ENCODE data around the gene ABO. TPM values are rescaled to one million over a fixed set of nuclear protein-coding genes. Genes with fewer than 3 reads are reported as not detected.
A peak's percentile ranks its signal among the peaks of the same experiment; 100 is the strongest.
"Not testable (repeated sequence)": the region's sequence is repeated elsewhere in the genome, so short reads cannot be mapped to it uniquely, and the experiment has no call there.

Gene ABO
- total RNA-seq, 1 donor from 2014 or later, result 0.79 TPM

GRCh38 chr9:133226219-133227171, 48.5 kb downstream of the ABO start:
- no peak for DNase-seq (ENCODE audit: low read depth in 2 of 2)

DNA sequence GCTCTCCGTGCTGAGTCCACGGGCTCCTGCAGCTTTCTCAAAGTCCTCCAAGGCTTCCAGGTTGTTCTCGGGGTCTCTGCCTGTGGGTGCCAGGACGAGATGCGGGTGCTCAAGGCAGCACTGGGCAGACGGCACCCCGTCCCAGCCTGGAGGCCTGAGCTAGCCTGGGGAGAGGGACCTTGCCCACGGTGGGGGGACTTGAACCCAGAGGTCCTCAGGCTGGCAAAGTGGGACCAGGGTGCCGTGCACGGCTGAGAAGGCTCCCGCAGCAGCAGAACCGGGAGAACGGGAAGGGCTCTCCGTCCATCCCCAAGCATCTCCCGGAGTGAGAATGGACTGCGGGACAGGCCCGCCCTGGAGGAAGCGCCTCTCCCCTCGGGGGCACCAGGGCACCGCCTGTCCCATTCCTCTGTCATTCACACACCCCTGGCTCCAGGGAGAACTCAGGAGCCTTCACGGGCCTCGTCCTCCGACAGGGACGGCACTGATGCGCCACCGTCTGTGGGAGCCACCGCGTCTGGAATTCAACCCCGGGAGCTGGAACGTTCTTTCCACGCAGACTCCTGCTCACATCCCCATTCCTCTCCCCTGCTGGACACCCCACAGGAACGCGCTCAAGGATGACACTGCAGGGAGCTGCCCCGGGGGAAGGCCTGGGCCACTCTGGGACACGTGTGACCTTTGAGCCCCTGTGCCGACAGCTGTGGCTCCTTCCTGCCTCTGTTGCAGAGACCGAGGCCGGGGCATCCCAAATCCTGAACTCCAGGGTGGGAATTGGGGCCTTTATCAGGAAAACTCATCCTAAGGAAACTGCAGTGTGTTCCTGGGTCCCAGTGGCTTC, 49.6 kb downstream of the ABO start:
- no peak for DNase-seq (ENCODE audit: low read depth in 2 of 2)

GRCh38 chr9:133224762-133225161, 50.2 kb downstream of the ABO start:
- DNase-seq (ENCODE audit: low read depth in 2 of 2), result no peak

- DNase-seq (ENCODE audit: low read depth in 2 of 2), result peak in 1 of 2 donors; percentile 15
These were observed 51.7 kb downstream of the ABO start for GRCh38 chr9:133223159-133223756.

- DNase-seq (ENCODE audit: low read depth in 2 of 2), result not testable (repeated sequence)
These were observed 53.0 kb downstream of the ABO start for GRCh38 chr9:133221994-133222393.

GRCh38 chr9:133221177-133221809, 53.7 kb downstream of the ABO start:
- DNase-seq (ENCODE audit: low read depth in 2 of 2), result no peak

- not testable (repeated sequence) for DNase-seq (ENCODE audit: low read depth in 2 of 2)
These were observed 56.7 kb downstream of the ABO start for GRCh38 chr9:133218049-133218975.

- DNase-seq (ENCODE audit: low read depth in 2 of 2), result not testable (repeated sequence)
These were observed 57.5 kb downstream of the ABO start for GRCh38 chr9:133217333-133217988.

- not testable (repeated sequence) for DNase-seq (ENCODE audit: low read depth in 2 of 2)
These were observed 60.7 kb downstream of the ABO start for GRCh38 chr9:133214276-133214675.

DNA sequence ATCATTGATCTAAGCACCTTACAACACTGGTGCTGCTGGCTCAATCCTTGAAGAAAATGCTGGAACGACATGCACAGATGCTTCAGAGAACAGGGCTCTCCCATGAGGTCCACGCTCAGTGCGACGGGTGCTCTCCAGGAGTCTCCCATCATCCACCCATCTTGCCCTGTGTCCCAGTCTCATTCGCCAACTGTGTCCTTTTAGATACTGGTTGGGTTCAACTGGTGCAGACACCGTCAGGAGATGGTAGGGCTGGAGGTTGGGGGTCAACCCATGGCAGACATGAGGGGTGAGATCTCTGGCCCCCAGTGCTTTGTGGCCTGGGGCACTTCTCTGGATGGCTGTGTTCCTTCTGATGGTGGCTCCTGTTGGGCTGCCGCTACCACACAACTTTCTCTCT, 64.4 kb downstream of the ABO start:
- no peak for DNase-seq (ENCODE audit: low read depth in 2 of 2)

DNA sequence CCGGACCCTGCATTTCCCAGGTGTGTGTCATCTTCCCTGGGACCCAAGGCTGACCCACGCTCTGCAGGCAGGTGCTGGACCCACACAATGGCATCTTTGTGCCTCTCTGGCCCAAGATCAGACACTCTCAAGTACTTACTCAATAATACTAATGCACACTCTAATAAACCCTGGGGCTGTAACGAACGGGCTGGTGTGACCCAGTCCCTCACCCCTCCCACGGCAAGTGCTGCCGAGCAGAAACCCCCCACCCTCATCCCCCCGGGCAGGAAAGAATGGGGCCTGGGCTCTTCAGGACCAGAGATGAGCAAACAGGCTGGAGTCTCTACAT, 64.8 kb downstream of the ABO start:
- DNase-seq (ENCODE audit: low read depth in 2 of 2), result no peak

DNA sequence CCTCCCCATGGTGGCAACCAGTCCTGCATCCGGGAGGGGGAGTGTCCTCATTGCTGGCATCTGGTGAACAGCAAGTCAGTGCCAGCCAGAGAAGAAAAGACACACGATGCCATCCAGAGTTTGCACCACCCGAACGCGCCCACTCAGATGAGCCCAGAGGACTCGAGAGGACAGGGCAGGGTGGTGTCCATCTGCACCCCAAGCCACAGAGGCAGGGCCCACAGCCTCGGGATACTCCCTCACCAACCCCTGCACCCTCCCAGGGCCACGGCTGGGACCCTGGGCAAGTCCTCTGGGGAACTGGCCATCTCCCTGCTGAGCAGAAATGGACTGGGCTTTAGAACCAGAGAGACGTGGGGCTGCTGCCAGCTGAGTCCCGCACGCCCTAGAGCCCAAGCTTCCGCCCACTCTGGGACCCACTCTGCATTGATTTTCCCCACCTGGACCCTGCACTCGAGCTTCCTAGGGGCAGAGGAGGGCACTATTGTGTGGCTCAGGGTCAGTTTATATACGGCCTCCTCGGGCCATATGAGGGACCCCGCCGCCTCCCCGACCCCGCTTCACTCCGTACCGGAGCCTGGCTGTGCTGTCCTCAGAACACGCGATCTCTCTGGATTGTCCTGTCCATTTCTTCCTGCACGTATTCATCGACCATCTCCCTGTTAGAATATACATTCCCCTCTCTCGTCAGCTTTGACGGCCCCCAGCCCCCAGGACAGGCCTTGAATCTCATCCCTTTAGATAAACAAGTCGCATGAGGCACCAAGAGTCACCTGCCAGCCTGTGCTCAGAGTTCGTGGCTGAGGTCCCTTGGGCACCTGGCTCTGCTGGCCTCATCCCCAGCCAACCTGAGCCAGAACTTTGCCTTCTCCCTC, 65.4 kb downstream of the ABO start:
- DNase-seq (ENCODE audit: low read depth in 2 of 2), result not testable (repeated sequence)

DNA sequence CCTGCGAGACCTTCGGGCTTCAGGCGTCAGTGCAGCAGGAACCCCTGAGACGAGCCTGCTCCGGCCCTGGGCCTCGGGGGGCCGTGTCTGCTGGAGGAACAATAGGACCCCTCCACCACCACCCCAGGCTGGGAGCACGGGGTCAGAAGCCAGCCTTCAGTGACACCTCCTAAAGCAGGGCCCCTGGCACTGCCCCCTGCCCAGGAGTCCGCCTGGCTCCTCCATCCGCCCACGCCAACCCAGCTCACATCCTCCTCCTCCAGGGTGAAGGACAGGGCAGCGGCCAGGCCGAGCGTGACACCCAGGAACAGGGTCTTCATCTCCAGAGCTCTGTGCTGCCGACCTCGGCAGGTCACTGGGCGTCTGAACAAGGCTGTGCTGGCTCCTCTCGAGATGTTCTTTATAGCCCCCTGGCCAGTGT, 66.1 kb downstream of the ABO start, which contains the start of gene OBP2B:
OBP2B (minus strand) TSS at position 371 of the 421 bp plus-strand sequence; CDS start at position 320, 51 bp downstream.
- DNase-seq (ENCODE audit: low read depth in 2 of 2), result not testable (repeated sequence)

DNA sequence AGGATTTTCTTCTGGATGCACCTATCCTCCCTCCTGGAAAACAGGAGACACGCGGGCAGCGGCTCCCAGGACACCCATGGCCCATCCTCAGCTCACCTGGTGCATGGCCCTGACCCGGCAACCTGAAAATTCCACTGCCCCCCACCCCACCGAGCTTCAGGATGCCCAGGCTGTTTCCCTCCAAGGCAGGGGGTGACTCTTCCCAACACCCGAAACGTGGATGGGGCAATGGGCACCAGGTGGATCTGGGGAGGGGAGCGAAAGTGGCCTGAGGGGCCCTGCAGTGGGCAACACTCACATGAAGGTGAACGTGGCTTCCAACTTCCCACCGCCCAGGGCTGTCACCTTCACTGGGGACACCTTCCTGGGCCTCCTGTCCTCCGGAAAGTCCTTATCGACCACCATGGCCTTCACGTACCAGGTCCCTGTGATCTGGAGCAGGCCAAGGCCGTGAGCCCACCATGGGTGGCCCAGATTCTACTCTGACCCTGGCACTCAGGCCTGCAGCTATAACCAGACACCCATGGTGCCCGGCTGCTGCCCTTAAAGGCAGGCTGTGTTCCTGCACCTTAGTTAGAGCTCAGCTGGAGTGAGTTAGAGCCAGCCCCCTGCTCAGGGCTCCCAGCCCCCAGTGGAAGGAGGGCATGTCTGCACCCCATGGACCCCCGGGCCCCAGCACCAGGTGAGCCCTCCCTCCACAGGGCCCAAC, 66.7 kb downstream of the ABO start:
- DNase-seq (ENCODE audit: low read depth in 2 of 2), result not testable (repeated sequence)

GRCh38 chr9:133207540-133208170, 67.3 kb downstream of the ABO start:
- DNase-seq (ENCODE audit: low read depth in 2 of 2), result no peak

DNA sequence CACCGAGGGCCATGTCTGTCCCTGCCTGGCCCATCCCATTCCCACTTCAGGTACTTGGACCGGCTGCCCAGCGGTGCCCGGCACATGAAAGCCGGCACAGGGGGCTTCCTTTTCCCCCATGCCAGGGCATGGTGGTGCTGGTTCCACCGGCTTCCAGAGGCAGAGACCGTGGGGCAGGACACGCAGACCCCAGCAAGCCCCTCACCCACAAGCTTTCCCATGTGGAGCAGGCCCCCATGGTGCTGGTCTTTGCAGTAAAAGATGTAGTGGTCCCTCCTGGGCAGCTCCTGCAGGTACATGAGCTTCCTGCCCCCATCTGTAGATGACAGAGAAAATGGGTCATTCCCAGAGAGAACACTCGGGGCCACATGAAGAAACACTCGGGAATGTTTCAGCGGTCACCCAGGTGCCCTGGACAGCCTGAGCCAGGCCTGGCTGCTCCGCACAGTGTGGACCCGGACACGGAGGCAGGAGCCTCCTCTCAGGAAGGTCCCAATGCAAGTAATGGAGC, 67.9 kb downstream of the ABO start:
- DNase-seq (ENCODE audit: low read depth in 2 of 2), result no peak

Data from lung microvascular endothelial cell (primary cell).